NB4 (cell line): ENCODE measurements around the gene PTGES2.

ENCODE experiments used
- CTCF ChIP-seq: IDR thresholded peaks from one replicate; pipeline ENCODE4 v1.5.1; 2012; ENCODE audit warnings: low read depth, low read length
- MAX ChIP-seq: IDR thresholded peaks from 2 replicates; pipeline ENCODE4 v1.6.1; 2011; ENCODE audit warnings: low read depth, low read length
- POLR2A ChIP-seq: IDR thresholded peaks from 2 replicates; pipeline ENCODE4 v1.6.1; 2011; ENCODE audit warnings: mild to moderate bottlenecking; ENCODE audit not compliant: insufficient read length; ENCODE audit errors: extremely low read depth

- TF ChIP-seq CTCF: no peak
- TF ChIP-seq POLR2A: no peak
- TF ChIP-seq MAX: no peak
Measured at GRCh38 chr9:128136816-128137793, 9.6 kb upstream of the PTGES2 start.
